Colonic mucosa (tissue), 4 donors: ENCODE measurements around the gene SLC49A3. TPM values are rescaled to one million over a fixed set of nuclear protein-coding genes. Genes with fewer than 3 reads are reported as not detected.
A peak's percentile ranks its signal among the peaks of the same experiment; 100 is the strongest.

Source experiments
- DNase-seq: peaks from one replicate; pipeline ENCODE4 v3.0.0-alpha.2; 2020
- H3K27ac ChIP-seq: fragments of 200-600 bp; one replicate; pipeline ENCODE4 v1.8.0; 2021
- H3K27me3 ChIP-seq: fragments of 200-600 bp; one replicate; pipeline ENCODE4 v1.8.0; 2021
- H3K36me3 ChIP-seq: fragments of 200-600 bp; one replicate; pipeline ENCODE4 v1.8.0; 2021
- H3K4me1 ChIP-seq: fragments of 200-600 bp; one replicate; pipeline ENCODE4 v1.8.0; 2021; ENCODE audit warnings: mild to moderate bottlenecking
- H3K4me3 ChIP-seq: fragments of 200-600 bp; one replicate; pipeline ENCODE4 v1.8.0; 2021
- H3K9ac ChIP-seq, 2 donors: one replicate each; pipeline ENCODE4 v1.7.0; 2013; ENCODE audit warnings: control low read depth in 2 of 2, low read depth in 2 of 2, low read length in 2 of 2
- H3K9me3 ChIP-seq: fragments of 200-600 bp; one replicate; pipeline ENCODE4 v1.8.0; 2021
- intact Hi-C: fragments of 100-400 bp; cut with DNase I; formaldehyde crosslinking; loops from one replicate; pipeline ENCODE4 v1.14.1; 2022
- total RNA-seq, 2 donors: library from RNA; stranded (reverse); fragmentation: NEBNext Ultra II Directional in 1 of 2; extraction: Animal tissue kit (Norgen Biotek cat#: 25700) in 1 of 2; gene quantifications; one replicate each; pipeline ENCODE4 v1.2.1, GENCODE V29; 2021
- TF ChIP-seq, protein P1 (sequence below): fragments of 200-600 bp; IDR thresholded peaks from one replicate; pipeline ENCODE4 v1.8.0; 2022; ENCODE audit warnings: antibody characterized with exemption, mild to moderate bottlenecking
- donor health status: healthy.
- donor health status: DM: no; HTN: no; CAD: no.
- donor health status: DM: no; HTN: no; CAD: no.

The SLC49A3 gene
- total RNA-seq, 2 donors from 2014 or later = 7.1 to 8.4 TPM

- TF ChIP-seq, protein P1, sequence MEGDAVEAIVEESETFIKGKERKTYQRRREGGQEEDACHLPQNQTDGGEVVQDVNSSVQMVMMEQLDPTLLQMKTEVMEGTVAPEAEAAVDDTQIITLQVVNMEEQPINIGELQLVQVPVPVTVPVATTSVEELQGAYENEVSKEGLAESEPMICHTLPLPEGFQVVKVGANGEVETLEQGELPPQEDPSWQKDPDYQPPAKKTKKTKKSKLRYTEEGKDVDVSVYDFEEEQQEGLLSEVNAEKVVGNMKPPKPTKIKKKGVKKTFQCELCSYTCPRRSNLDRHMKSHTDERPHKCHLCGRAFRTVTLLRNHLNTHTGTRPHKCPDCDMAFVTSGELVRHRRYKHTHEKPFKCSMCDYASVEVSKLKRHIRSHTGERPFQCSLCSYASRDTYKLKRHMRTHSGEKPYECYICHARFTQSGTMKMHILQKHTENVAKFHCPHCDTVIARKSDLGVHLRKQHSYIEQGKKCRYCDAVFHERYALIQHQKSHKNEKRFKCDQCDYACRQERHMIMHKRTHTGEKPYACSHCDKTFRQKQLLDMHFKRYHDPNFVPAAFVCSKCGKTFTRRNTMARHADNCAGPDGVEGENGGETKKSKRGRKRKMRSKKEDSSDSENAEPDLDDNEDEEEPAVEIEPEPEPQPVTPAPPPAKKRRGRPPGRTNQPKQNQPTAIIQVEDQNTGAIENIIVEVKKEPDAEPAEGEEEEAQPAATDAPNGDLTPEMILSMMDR = no peak
- H3K27ac ChIP-seq = no peak overlapping the region
- H3K27me3 ChIP-seq = no peaks in the 10 kb centered on the region
- no peak overlapping the region for H3K9ac ChIP-seq
- H3K9me3 ChIP-seq = no peaks in the 10 kb centered on the region
- no peak overlapping the region for H3K4me3 ChIP-seq
- no peak for DNase-seq
- no peaks in the 10 kb centered on the region for H3K4me1 ChIP-seq
- intact Hi-C loops = no loop called here
- no peaks in the 10 kb centered on the region for H3K36me3 ChIP-seq
Observed at GRCh38 chr4:664713-665231, 24.2 kb downstream of the SLC49A3 start.

DNA sequence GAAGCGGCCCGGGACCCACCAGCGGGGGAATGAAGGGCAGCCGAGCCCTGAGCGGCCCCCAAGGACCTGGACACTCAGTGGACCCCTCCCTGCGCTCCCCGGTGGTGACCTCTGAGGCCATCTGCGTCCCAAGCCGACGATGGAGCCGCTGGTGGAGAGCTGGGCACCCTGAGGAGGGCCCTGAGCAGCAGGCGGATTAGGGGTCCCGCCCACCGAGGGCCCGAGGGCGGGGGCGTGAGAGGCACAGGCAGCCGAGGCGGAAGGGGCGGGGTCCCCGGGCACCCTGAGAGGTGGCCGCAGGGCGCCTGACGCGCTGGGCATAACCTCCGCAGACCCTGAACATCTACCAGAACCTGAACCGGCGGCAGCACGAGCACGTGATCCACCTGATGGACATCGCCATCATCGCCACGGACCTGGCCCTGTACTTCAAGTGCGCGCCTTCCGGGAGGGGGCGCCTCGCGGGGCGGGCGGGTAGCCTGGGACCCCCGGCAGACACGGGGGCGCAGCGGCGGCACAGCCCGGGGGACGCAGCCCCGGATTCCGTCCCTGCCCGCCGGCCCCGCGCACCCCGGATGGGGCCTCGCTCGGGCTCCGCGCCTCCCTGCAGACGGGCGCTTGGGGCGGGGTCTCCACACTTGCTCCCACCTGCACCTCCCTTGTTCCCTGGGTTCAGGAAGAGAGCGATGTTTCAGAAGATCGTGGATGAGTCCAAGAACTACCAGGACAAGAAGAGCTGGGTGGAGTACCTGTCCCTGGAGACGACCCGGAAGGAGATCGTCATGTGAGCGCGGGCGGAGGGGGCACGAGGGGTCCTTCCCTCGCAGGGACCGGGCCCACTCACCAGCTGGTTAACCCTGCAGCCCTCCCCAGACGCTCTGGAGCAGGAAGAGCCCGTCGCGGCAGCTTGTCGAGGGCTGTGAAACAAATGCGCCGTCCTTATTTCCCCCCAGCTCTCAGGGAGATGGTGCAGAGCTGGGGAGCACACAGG, 25.2 kb downstream of the SLC49A3 start:
- Histone ChIP-seq H3K27ac (no peak overlapping the region), H3K27me3 (no peaks in the 10 kb centered on the region)
- intact Hi-C loops = no loop called here

DNA sequence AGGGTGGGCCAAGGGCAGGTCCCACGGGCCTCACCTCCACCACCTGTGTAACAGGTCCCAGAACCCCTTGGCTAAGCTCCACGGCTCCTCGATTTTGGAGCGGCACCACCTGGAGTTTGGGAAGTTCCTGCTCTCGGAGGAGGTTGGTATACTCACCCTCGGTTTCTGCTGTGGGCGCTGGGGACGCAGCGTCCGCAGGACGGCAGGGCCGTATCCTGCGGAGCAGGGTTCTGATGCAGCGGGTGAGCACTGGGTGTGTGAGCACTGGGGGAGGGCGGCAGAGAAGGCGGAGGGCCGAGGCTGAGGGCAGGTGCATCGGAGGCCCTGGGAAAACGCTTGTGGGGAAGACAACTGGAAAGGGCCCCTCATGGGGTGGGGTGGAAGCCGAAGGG, 25.9 kb downstream of the SLC49A3 start:
- peak overlapping the region in 1 of 2 donors; percentile 76 for H3K9ac ChIP-seq
- H3K9me3 ChIP-seq = no peaks in the 10 kb centered on the region
- H3K36me3 ChIP-seq = no peaks in the 10 kb centered on the region
- no peaks in the 10 kb centered on the region for H3K27me3 ChIP-seq
- TF ChIP-seq, protein P1 = no peak
- intact Hi-C loops = no loop called here
- DNase-seq = no peak
- peak overlapping the region; percentile 48 for H3K4me3 ChIP-seq
- no peaks in the 10 kb centered on the region for H3K4me1 ChIP-seq
- no peak overlapping the region for H3K27ac ChIP-seq

More for the DNA sequence above, 25.2 kb downstream of the SLC49A3 start:
- no peaks in the 10 kb centered on the region for H3K36me3 ChIP-seq
- no peak for DNase-seq
- peak overlapping the region; percentile 48 for H3K4me3 ChIP-seq
- H3K9ac ChIP-seq = peak overlapping the region; percentile 26 to 76
- no peaks in the 10 kb centered on the region for H3K4me1 ChIP-seq
- no peaks in the 10 kb centered on the region for H3K9me3 ChIP-seq
- TF ChIP-seq, protein P1 = no peak

- TF ChIP-seq, protein P1 = no peak
- no peaks in the 10 kb centered on the region for H3K27me3 ChIP-seq
- H3K4me1 ChIP-seq = no peaks in the 10 kb centered on the region
- H3K36me3 ChIP-seq = no peaks in the 10 kb centered on the region
- no peaks in the 10 kb centered on the region for H3K9me3 ChIP-seq
- no peak overlapping the region for H3K27ac ChIP-seq
- DNase-seq = no peak
- no peak overlapping the region for H3K9ac ChIP-seq
- intact Hi-C loops = no loop called here
- no peak overlapping the region for H3K4me3 ChIP-seq
Observed at GRCh38 chr4:661881-662761, 26.8 kb downstream of the SLC49A3 start.

GRCh38 chr4:661231-661630, 27.7 kb downstream of the SLC49A3 start:
- intact Hi-C loops = no loop called here
- Histone ChIP-seq H3K9me3 (no peaks in the 10 kb centered on the region), H3K36me3 (no peaks in the 10 kb centered on the region), H3K4me1 (no peaks in the 10 kb centered on the region), H3K27me3 (no peaks in the 10 kb centered on the region), H3K9ac (no peak overlapping the region), H3K4me3 (no peak overlapping the region), H3K27ac (no peak overlapping the region)
- no peak for DNase-seq
- TF ChIP-seq, protein P1 = no peak
